ENCODE data around the gene CLEC18C. TPM values are rescaled to one million over a fixed set of nuclear protein-coding genes. Genes with fewer than 3 reads are reported as not detected.
"Not testable (repeated sequence)": the region's sequence is repeated elsewhere in the genome, so short reads cannot be mapped to it uniquely, and the experiment has no call there.

CLEC18C gene
- total RNA-seq, 1 donor from 2014 or later, result 0.44 TPM

DNA sequence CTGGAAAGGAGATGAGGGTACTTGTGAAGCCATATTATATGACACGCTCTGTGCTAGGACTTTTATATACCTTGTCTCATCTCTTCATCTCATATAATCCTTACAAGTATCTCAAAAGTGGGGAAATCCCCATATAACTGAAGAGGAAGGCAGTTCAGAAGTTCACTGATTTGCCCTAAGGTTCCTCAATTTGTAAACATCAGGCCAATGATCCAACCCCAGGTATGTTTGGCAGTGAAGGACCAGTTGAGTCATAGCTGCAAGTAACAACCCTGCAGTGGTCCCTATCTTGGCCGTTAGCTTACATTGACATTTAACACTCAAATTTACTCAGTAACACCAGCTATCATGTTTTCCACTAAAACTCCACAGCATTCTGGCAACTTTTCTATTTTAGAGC, 45.0 kb downstream of the CLEC18C start:
- not testable (repeated sequence) for ATAC-seq

GRCh38 chr16:70222574-70222973, 49.0 kb downstream of the CLEC18C start:
- ATAC-seq, result not testable (repeated sequence)

- ATAC-seq, result not testable (repeated sequence)
These were observed 49.6 kb downstream of the CLEC18C start for GRCh38 chr16:70223216-70223615.

- ATAC-seq, result not testable (repeated sequence)
These were observed 50.5 kb downstream of the CLEC18C start for GRCh38 chr16:70223971-70224513.

DNA sequence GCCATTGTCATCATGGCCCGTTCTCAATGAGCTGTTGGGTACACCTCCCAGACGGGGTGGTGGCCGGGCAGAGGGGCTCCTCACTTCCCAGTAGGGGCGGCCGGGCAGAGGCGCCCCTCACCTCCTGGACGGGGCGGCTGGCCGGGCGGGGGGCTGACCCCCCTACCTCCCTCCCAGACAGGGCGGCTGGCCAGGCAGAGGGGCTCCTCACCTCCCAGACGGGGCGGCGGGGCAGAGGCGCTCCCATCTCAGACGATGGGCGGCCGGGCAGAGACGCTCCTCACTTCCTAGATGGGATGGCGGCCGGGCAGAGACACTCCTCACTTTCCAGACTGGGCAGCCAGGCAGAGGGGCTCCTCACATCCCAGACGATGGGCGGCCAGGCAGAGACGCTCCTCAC, 51.1 kb downstream of the CLEC18C start:
- ATAC-seq, result not testable (repeated sequence)

DNA sequence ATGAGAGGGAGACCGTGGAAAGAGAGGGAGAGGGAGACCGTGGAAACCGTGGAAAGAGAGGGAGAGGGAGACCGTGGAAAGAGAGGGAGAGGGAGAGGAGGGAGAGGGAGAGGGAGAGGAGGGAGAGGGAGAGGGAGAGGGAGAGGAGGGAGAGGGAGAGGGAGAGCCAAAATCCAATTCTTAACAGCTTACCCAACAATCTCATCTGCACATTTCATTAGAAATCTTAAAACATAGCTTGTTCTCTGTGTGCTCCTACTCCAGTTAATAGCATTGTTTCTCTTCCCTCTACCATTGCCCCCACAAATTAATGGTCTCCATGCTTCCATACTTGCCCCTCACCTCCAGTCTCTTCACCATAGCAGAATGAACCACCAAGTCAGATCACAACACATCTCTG, 51.8 kb downstream of the CLEC18C start:
- ATAC-seq, result not testable (repeated sequence)

DNA sequence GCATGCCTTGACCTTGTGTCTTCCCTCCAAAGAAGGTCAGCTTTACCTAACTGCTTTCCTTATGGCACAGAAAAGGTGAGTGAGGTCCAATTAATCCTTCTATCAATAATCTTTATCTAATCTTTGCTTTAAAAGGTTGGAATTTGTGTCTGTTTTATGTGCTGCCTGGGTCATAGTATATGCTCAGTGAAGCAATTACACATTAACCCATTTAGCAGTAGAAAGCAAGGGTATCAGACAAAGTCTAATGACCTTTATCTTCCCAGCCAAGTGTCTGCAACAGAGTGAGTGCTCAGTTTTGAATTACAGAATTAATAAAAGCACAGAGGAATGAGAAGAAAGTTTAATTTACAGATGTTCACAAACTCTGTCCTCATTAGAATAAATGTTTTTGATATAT, 52.4 kb downstream of the CLEC18C start:
- ATAC-seq, result not testable (repeated sequence)

DNA sequence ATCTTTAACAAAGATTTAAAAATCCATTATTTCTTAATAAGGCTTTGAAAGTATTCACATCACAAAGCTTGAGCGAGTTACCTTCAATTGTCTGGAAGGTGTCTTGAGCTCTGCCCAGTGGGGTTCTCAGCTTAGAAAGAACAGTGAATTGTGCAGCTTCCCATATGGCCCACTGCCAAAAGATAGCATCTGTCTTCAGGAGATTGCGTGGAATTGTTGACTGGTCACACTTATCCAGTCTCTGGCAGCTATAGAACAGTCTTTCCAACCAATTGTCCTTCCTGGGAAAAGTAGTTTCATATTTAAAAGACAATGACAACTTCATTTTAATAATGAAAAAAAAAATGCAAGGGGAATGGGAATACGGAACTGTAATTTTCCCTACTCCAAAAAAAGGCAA, 58.2 kb downstream of the CLEC18C start:
- not testable (repeated sequence) for ATAC-seq

Other genes with a start within 250 kb of the CLEC18C start
- gene CLEC18A, start 222.5 kb upstream of the CLEC18C start, total RNA-seq, result 0.36 TPM
- gene PDPR, start 59.5 kb upstream of the CLEC18C start, total RNA-seq, result 16.3 TPM
- 15.1 TPM for gene EXOSC6, start 78.2 kb downstream of the CLEC18C start, total RNA-seq
- gene AARS1, start 115.7 kb downstream of the CLEC18C start, total RNA-seq, result 53.4 TPM
- 16.7 TPM for gene DDX19B, start 125.4 kb downstream of the CLEC18C start, total RNA-seq
- gene DDX19A, start 173.1 kb downstream of the CLEC18C start, total RNA-seq, result 19.2 TPM